ENCODE data around the gene CALHM2. TPM values are rescaled to one million over a fixed set of nuclear protein-coding genes. Genes with fewer than 3 reads are reported as not detected.

Gene CALHM2
- total RNA-seq, 1 donor from 2014 or later = 0.44 TPM

DNA sequence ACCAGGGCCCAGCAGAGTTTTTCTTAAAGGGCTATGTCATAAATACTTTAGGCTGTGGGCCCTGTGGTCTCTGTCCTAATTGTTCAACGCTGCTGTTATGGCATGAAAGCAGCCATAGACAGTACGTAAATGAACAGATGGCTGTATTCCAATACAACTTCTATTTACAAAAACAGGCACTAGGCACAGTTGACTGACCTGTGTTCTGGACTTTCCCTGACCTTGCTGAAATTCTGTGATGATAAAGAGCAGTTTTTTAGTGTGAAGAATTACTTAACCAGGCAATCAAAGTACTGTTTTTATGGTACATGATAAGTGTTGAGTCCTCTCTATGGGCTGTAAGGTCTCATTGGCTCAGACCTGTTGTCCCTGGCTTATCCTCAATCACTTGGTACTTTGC lies 38.6 kb downstream of the CALHM2 start:
- Mint-ChIP-seq H3K27ac (ENCODE audit: unreplicated experiment) (no peak overlapping the region), H3K36me3 (ENCODE audit: unreplicated experiment) (no peaks in the 10 kb centered on the region), H3K4me1 (ENCODE audit: low read depth, unreplicated experiment) (no peaks in the 10 kb centered on the region), H3K9me3 (ENCODE audit: unreplicated experiment) (peaks cover 2% of the 10 kb centered on the region), H3K4me3 (ENCODE audit: unreplicated experiment) (no peak overlapping the region), H3K27me3 (ENCODE audit: unreplicated experiment) (no peaks in the 10 kb centered on the region)
- DNase-seq = no peak
- TF ChIP-seq, protein P1, sequence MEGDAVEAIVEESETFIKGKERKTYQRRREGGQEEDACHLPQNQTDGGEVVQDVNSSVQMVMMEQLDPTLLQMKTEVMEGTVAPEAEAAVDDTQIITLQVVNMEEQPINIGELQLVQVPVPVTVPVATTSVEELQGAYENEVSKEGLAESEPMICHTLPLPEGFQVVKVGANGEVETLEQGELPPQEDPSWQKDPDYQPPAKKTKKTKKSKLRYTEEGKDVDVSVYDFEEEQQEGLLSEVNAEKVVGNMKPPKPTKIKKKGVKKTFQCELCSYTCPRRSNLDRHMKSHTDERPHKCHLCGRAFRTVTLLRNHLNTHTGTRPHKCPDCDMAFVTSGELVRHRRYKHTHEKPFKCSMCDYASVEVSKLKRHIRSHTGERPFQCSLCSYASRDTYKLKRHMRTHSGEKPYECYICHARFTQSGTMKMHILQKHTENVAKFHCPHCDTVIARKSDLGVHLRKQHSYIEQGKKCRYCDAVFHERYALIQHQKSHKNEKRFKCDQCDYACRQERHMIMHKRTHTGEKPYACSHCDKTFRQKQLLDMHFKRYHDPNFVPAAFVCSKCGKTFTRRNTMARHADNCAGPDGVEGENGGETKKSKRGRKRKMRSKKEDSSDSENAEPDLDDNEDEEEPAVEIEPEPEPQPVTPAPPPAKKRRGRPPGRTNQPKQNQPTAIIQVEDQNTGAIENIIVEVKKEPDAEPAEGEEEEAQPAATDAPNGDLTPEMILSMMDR (IDR thresholded peaks at IDR 0.05; ENCODE audit: partially characterized antibody, unreplicated experiment) = no peak

DNA sequence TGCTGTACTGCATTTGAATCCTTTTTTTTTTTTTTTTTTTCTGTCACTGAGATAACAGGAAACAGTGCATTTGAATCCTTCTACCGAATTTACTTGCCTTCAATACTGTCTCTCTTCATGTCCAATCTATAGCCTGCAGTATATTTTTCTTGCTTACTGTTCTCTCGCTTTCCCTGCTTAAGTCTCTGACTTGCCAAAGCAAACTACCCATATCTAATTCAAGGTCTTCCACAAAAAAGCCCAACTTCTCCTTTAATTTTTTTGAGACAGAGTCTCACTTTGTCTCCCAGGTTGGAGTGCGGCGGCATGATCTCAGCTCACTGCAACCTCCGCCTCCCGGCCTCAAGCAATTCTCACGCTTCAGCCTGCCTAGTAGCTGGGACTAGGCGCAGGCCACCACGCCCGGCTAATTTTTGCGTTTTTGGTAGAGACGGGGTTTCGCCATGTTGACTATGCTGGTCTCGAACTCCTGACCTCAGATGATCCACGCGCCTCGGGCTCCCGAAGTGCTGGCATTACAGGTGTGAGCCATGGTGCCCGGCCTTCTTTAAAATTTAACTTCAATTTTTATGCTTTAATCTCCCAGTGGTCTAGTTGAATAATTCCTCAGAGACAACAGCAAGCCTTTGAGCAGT lies 54.9 kb downstream of the CALHM2 start:
- peaks cover 15% of the 10 kb centered on the region for H3K4me1 Mint-ChIP-seq (ENCODE audit: low read depth, unreplicated experiment)
- H3K36me3 Mint-ChIP-seq (ENCODE audit: unreplicated experiment) = no peaks in the 10 kb centered on the region
- H3K4me3 Mint-ChIP-seq (ENCODE audit: unreplicated experiment) = peak overlapping the region; percentile 96
- peaks cover 5% of the 10 kb centered on the region for H3K27me3 Mint-ChIP-seq (ENCODE audit: unreplicated experiment)
- DNase-seq = no peak
- TF ChIP-seq, protein P1 (IDR thresholded peaks at IDR 0.05; ENCODE audit: partially characterized antibody, unreplicated experiment) = no peak
- peak overlapping the region; percentile 97 for H3K27ac Mint-ChIP-seq (ENCODE audit: unreplicated experiment)
- H3K9me3 Mint-ChIP-seq (ENCODE audit: unreplicated experiment) = peaks cover 6% of the 10 kb centered on the region

GRCh38 chr10:103396789-103397087 lies 55.4 kb downstream of the CALHM2 start:
- no peaks in the 10 kb centered on the region for H3K36me3 Mint-ChIP-seq (ENCODE audit: unreplicated experiment)
- DNase-seq = no peak
- H3K27ac Mint-ChIP-seq (ENCODE audit: unreplicated experiment) = peak overlapping the region; percentile 97
- H3K9me3 Mint-ChIP-seq (ENCODE audit: unreplicated experiment) = peaks cover 6% of the 10 kb centered on the region
- TF ChIP-seq, protein P1 (IDR thresholded peaks at IDR 0.05; ENCODE audit: partially characterized antibody, unreplicated experiment) = no peak
- H3K27me3 Mint-ChIP-seq (ENCODE audit: unreplicated experiment) = peaks cover 5% of the 10 kb centered on the region
- H3K4me3 Mint-ChIP-seq (ENCODE audit: unreplicated experiment) = peak overlapping the region; percentile 96
- peaks cover 15% of the 10 kb centered on the region for H3K4me1 Mint-ChIP-seq (ENCODE audit: low read depth, unreplicated experiment)

Other genes with a start within 250 kb of the CALHM2 start
- not detected for gene RPEL1, start 206.5 kb downstream of the CALHM2 start, total RNA-seq (ENCODE audit: unreplicated experiment)
- gene INA, start 175.2 kb downstream of the CALHM2 start, total RNA-seq (ENCODE audit: unreplicated experiment) = 625 TPM
- 7.4 TPM for gene PCGF6, start 101.2 kb downstream of the CALHM2 start, total RNA-seq (ENCODE audit: unreplicated experiment)
- 6.9 TPM for gene TAF5, start 84.4 kb downstream of the CALHM2 start, total RNA-seq (ENCODE audit: unreplicated experiment)
- gene ATP5MK, start 55.9 kb downstream of the CALHM2 start, total RNA-seq (ENCODE audit: unreplicated experiment) = 330 TPM
- 73.2 TPM for gene PDCD11, start 55.7 kb downstream of the CALHM2 start, total RNA-seq (ENCODE audit: unreplicated experiment)
- not detected for gene CALHM1, start 6.5 kb upstream of the CALHM2 start, total RNA-seq (ENCODE audit: unreplicated experiment)
- gene CALHM3, start 26.9 kb upstream of the CALHM2 start, total RNA-seq (ENCODE audit: unreplicated experiment) = not detected
- 3.1 TPM for gene NEURL1, start 41.3 kb upstream of the CALHM2 start, total RNA-seq (ENCODE audit: unreplicated experiment)

All from glutamatergic neuron (in vitro differentiated cells).